HS-27A (cell line): Measurements from ENCODE around the gene TOR1A.
A peak's percentile ranks its signal among the peaks of the same experiment; 100 is the strongest.
"Not testable (repeated sequence)": the region's sequence is repeated elsewhere in the genome, so short reads cannot be mapped to it uniquely, and the experiment has no call there.

ENCODE experiments used
- DNase-seq: peaks from one replicate; pipeline ENCODE4 v3.0.0-alpha.2; 2012; ENCODE audit warnings: low read depth, missing footprints

TOR1A gene

DNA sequence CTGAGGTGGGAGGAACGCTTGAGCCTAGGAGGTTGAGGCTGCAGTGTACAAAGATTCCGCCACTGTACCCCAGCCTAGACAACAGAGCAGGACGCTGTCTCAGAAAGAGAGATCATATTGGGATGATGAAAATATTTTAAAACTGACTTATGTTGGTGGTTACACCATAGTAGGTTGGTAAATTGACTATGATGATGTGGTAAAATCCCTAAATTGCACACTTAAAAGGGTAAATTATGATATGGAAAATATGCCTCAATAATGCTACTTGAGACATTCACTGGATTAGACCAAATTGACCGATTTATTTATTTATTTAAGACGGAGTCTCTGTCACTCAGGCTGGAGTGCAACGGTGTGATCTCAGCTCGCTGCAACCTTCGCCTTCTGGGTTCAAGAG is 42.8 kb downstream of the TOR1A start:
- no peak for DNase-seq

DNA sequence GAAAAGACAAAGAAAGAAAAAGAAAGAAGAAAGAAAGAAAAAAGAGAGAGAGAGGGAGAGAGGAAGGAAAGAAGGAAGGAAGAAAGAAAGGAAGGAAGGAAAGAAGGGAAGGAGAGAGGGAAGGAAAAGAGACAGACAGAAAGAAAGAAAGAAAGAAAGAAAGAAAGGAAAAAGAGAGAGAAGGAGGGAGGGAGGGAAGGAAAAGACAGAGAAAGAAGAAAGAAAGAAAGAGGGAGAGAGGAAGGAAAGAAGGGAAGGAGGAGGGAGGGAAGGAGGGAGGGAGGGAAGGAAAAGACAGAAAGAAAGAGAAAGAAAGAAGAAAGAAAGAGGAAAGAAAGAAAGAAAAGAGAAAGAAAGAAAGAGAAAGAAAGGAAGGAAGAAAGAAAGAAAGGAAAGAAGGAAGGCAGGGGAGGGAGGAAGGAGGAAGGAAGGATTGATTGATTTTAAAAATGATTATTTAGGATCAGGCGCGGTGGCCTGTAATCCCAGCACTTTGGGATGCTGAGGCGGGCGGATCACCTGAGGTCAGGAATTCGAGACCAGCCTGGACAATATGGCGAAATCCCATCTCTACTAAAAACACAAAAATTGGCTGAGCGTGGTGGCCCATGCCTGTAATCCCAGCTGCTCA is 44.3 kb downstream of the TOR1A start:
- DNase-seq: no peak

DNA sequence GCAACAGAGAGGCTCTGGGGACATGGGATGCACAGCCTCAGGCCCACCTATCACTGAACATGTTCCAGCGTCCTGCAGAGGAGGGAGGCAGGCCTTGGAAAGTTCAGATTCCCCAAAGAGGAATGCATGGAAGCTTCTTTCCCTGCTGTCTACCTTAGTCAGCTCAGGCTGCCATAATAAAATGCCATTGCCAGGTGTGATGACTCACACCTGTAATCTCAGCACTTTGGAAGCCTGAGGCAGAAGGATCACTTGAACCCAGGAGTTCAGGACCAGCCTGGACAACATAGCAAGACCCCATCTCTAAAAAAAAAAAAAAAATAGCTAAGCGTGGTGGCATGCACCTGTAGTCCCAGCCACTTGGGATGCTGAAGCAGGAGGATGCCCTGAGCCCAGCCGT is 45.5 kb downstream of the TOR1A start:
- DNase-seq: no peak

DNA sequence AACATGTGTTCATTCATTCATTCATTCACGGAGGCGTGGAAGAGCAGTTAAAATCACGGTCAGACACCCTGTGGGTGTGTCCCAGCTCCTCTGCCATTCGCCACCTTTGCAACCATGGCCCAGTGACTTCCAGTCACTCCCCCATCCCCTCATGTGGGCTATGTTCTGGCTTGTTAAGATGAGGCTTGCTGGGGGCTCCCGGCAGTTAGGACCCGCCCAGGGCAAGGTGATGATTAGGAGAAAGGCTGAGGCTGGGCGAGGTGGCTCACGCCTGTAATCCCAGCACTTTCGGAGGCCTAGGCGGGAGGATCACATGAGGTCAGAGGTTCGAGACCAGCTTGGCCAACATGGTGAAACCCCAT is 46.2 kb downstream of the TOR1A start:
- DNase-seq: no peak

DNA sequence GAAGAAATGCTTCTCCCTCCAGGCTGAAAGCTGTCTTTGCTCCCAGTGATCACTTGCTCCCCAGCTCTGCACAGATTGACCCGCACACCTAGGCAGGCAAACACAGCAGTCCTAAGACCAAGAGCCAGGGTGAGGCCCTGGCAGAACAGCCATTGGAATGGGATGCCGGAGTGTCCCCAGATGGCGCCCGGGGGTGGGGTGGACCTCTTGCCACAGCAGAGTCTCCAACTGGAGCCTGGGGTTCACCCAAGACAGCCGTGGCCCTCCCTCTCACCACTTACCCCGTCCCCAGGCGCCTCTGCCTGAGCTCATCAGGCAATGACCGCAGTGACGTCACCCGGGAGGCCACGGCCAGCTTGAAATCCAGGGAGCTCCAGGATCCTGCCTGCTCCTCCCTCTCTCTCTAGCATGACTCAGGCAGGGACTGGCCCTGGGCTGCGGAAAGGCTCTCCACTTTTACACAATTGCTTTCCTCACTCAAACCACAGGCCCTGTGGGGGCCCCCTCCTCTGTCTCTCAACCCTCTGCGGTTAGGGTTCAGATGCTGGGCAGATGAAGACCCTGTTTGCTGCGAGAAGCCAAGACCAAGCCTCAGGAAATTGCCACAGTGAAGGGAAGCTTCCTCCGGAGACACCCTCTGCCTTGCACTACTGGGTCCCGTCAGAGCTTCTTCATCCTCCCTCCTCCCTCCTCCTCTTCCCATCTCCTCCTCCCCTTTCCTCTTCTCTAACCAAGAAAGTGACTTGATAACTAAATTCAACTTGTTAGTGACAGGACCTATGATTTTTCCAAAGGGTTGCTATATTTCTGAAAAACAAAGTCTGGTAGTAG is 46.8 kb downstream of the TOR1A start:
- DNase-seq: peak; percentile 96

DNA sequence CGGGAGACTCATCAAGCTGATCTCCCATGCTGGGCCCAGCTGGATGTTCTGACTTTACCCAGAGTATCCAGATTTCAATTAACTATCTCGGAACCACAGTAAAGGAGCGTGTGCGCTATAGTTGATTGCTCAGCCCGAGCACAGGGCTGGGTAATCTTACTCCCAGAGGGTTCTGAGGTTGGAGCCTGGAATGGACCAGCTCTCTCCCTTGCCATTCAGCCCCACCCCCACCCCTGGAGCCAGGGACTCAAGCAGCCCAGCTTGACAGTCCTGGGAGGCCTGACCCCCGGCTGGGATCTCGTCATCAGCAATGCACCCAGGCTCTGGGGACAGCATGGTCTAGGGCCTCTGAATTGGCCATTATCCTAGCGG is 47.4 kb downstream of the TOR1A start:
- DNase-seq: no peak

DNA sequence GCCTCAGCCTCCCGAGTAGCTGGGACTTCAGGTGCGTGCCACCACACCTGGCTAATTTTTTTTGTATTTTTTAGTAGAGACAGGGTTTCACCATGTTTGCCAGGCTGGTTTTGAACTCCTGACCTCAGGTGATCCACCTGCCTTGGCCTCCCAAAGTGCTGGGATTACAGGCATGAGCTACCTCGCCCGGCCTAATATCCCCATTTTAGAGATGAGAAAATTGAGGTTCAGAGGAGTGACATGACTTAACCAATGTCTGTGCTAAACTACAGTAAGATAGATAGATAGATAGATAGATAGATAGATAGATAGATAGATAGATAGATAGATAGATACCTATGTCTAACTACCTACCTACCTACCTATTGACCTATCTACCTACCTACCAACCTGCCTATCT is 47.8 kb downstream of the TOR1A start:
- DNase-seq: not testable (repeated sequence)

DNA sequence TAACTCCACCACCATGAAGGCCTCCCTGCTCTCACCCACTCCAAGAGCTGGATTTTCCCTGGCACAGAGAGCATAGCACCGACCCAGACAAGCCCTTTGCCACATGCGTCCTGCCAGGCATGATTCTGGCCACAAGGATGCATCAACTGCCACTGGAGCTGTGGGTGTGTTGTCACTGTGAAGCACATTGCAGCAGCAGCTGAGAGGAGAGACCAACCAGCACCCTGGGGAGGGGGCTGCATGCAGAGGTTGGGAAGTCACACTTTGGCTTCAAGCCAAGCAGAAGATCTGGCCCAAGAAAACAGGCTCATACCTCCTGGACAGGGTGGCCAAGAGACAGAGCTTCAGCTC is 48.5 kb downstream of the TOR1A start:
- DNase-seq: no peak

DNA sequence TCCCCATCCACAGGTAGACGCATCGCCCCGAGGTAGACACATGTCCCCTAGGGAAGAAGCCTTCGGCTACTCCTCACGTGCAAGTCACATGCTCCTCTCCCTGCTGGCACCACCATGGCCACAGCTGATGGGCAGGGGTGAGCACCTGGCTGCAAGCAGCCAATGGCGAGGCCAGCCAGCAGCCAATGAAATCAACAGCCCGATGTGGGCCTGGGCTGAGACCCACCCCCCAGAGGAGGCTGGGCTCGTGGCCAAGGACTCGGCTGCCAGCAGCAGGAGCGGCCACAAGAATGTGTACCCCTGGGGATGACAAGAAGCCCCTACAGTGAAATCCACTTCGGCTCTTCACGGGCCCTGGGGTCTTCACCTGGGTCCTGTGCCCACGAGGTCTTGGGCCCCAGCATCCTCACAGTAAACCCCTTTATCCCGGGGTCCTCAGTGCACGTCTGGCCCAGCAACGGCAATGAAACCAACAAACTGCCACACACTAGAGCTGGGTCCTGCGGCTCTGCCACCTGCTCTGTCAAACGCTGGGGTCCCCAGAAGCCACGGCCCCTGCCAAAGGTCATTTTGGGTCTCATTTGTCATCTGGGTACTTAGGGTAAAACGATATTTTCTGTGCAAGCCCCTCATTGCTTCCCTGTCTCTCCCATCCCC is 49.0 kb downstream of the TOR1A start:
- no peak for DNase-seq

DNA sequence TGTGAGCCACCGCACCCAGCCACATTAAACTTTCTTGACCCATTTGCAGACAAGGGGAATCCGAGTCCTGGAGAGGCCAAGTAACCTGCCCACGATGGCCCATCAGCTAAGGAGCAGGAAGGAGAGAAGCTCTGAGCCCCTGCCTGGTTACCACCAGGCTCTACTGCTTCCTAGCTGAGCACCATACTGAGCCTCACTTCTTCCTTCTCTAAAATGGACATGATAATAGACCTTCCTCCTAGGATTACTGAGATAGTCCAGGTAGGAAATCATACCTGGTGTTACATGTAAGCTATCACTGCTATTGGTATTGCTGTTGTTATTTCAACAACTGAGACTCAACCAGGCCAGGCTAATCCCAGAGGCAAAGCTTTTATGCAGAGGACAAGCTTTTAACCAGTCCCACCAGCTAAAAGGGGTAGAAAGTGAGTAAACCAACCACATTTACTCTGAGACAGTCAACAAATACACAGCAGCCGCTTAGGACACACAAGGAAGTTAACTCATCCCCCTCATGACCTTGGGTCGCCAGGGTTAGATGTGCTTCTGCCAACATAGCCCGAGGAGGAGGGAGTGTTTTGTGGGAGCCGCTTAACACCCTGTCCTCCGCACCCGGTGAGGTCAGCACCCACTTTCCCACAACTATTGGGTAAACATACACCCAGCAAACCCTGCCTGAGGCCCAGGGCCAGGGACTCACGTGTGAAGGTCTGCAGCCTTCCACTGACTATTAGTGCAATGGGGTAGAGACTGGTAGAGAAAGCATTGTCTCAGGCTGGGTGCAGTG is 50.5 kb downstream of the TOR1A start:
- DNase-seq: no peak

DNA sequence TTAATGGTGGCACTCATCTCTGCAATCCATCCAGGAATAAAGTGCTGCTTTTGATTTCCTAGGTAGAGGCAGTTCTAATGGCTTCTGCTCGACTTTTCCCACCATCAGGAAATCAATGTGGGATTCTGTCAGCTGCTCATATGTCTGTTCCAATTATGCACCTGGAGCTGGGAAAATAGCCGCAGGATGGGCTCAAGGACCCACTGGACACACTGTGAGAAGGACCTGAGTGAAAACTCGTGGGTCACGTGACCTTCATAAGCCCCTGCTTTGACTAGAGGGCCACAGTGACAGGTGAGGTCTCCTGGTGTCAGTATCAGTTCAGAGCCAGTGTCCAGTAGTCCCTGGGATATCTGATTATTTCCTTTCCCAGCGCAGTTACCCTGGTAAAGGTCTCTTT is 53.2 kb downstream of the TOR1A start:
- DNase-seq: no peak

DNA sequence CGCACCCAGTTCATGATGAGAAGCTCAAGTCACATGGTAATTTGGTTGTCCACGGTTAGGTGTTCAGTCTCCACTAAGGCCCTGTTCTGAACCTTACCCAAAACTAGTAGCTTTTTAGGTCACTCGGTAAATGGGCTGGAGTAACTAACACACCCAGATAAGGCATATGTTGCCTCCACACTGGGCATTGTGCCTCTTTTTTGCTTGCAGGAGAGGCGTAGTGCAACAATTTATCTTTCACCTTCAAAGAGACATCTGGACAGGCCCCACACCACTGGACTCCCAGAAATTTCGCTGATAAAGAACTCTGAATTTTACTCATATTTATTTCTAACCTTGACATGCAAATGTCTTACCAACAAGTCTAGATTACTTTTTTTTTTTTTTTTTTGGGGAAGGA is 54.3 kb downstream of the TOR1A start:
- no peak for DNase-seq

DNA sequence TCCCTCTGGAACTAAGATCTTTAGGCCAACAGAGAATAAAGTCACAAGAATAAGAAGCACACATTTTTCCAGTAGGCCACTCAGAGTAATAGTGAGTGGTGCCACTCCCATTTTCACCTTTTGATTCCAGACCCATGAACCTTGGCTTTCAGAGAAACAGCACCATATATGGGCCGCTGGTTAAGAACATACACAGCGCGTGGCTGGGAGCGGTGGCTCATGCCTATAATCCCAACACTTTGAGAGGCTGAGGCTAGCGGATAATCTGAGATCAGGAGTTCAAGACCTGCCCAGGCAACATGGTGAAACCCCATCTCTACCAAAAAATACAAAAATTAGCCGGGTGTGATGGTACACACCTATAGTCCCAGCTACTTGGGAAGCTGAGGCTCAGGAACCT is 55.5 kb downstream of the TOR1A start:
- DNase-seq: no peak

DNA sequence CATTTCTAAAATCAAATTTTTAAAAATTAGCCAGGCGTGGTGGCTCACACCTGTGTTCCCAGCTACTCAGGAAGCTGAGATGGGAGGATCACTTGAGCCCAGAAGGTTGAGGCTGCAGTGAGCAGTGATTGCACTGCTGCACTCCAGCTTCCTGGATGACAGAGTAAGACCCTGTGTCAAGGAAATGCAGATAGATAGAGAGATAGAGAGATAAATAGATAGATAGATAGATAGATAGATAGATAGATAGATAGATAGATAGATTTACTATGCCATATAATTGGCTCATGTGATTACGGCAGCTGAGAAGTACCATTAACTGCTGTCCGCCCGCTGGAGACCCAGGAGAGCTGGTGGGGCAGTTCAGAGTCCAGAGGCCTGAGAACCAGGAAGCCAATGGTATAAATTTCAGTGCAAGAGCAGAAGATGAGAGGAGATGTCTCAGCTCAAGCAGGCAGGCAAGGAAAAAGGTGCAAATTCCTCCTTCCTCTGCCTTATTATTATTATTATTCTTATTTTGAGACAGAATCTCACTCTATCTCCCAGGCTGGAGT is 58.1 kb downstream of the TOR1A start:
- no peak for DNase-seq

DNA sequence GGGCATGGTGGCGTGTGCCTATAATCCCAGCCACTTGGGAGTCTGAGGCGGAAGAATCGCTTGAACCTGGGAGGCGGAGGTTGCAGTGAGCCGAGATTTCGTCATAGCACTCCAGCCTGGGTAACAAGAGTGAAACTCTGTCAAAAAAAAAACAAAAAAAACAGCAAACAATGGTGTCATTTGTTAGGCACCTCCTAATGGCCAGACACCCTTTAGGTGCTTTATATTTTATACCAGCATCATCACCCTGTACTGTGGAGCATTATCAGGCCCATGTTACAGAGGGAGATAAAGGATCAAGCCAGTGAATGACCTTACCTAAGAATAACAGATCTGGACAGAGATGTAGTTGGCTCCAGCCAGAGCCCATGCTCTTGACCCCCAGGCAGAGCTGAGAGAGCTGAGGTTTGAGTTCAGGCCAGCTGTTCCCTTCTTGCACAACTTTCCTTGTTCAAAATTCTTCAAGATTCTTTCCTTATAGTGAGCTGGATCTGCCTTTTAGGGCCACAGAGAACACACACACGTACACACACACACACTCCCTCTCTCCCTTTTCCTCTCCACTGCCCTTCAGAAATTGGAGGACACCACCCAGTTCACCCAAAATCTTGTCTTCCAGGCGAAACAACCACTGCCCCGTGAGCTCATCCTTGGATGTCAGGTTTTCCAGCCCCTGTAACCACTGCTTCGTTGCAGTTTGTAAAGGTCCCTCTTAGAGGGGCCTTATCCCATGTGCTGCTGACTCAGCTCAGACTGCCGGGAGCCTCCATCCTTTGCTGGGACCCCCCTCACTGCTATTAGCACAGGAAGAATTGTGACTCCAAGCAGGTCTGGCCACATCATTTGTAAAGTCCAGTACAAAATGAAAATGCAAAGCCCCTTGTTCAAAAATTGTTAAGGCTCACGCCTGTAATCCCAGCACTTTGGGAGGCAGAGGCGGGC is 60.7 kb downstream of the TOR1A start:
- DNase-seq: no peak
